Right renal pelvis (tissue), 4 donors: ENCODE data around the gene SLC44A1. TPM values are rescaled to one million over a fixed set of nuclear protein-coding genes. Genes with fewer than 3 reads are reported as not detected.

ENCODE experiments used
- DNase-seq, 4 donors: peaks; one replicate each; pipeline ENCODE4 v3.0.0-alpha.2; 2013; ENCODE audit warnings: low read depth in 4 of 4, low spot score in 3 of 4, missing footprints in 1 of 4
- polyA plus RNA-seq, 4 donors: library from polyadenylated mRNA; unstranded; fragments of 120-200 nt; gene quantifications; one replicate each; pipeline ENCODE4 v1.2.1, GENCODE V29; 2013; ENCODE audit not compliant: insufficient read length in 4 of 4

Gene SLC44A1
- polyA plus RNA-seq, 4 donors, result 47.3 to 55.4 (median 54.0) TPM

- no peak for DNase-seq
These were observed 175.6 kb downstream of the SLC44A1 start for GRCh38 chr9:105419816-105420597.

DNA sequence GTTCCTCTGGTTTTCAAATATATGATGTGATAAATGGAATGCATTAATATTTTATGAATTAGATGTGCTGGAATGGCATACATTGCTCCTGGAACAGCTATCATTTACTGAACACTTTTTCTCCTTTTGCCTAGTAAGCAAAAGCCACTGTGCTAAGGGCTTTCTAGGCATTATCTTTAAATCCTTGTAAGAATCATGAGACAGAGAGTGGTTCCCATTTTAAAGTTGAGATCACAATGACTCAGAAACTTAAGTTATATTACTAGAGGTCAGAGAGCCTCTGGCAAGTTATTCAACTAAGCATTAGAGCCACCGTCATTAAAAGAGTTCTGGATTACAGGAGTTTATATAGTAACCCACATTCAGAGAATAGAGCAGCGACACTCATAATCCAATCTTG, 176.7 kb downstream of the SLC44A1 start:
- no peak for DNase-seq

GRCh38 chr9:105421864-105422263, 177.4 kb downstream of the SLC44A1 start:
- no peak for DNase-seq

DNA sequence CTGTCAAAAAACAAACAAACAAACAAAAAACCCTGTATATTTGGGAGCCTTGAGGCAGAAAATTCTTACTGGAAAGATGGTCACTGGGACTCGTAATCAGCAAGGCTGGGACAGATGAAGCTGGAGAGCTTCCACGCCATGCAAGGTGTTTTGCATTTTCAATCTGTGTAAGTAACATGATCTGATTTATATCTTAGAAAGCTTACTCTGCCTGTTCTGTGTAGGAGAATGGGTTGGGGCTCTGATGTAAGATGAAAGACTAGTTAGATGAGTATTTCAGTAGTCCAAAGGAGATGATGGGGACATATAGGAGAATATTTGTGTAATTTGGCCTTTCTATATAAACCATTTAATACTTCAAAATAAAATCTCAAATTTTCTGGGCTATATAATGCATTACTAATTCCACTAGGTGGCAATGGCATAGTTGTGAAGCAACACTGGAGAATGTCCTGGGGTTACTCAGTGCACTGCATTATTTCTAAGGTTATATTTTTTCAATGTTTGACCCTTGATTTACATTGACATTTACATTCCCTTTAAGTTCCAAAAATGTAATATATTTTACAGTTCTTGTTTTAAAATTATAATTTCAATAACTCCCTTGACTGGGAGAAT, 181.5 kb downstream of the SLC44A1 start:
- no peak for DNase-seq

DNA sequence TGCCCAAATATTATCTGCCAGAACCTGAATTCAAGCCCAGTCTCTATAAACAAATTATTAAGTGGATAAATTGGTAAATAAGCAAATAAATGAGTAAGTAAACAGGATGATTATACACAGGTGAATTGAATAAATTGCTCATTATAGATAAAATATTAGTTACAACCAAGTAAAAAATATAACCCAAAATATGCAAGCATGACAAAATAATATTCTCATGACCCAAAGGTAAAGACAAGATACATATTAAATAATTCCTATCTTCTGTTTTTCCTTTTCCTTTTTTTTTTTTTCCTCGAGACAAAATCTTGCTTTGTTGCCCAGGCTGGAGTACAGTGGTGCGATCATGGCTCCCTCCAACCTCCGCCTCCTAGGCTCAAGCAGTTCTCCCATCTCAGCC, 182.2 kb downstream of the SLC44A1 start:
- DNase-seq, result no peak

DNA sequence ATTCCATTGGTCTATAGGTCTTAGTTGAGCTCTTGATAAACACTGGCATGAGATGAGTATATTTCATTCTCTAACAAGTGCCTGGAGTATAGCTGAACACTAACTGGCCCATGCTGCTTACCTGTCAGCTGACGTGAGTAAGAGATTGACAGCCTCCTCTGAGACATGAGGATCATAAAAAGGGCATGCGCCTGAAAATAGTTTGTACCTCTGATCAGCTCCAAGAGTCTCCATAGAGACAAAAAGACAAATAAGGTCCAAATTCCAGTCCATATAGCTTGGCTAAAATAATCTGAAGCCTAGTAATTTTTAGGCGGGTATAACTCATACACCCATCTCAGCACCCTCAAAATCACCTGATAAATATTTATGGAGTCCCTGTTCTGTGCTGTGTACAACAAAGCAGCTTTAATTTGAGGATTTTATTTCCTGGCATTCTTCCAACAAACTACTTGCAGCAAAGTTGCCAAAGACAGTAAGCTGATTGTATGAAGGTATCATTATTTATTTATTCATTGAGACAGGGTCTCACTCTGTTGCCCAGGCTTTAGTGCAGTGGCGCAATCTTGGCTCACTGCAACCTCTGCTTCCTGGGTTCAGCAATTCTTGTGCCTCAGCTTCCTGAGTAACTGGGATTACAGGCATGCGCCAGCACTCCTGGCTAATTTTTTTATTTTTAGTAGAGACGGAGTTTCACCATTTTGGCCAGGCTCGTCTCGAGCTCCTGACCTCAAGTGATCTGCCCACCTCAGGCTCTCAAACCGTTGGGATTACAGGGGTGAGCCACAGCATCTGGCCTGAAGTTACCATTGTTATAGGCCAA, 187.2 kb downstream of the SLC44A1 start:
- DNase-seq, result no peak

GRCh38 chr9:105432247-105432842, 187.9 kb downstream of the SLC44A1 start:
- no peak for DNase-seq

DNA sequence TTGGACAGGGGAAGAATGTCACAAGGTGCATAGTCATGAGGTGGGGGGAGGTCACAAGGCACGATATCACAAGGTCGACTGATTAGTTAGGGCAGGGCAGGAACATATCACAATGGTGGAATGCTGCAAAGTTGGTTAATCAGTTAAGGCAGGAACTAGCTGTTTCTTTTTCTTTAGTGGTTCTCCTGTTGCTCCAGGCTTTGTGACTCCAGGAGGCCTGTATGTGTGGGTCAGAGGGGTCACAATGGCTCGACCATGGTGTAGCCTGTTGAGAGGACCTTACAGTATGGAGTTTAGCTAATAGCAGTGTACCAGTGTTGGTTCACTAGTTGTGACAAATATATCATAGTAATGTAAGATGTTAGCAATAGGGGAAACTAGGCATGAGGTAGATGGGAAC, 191.0 kb downstream of the SLC44A1 start:
- DNase-seq, result no peak

DNA sequence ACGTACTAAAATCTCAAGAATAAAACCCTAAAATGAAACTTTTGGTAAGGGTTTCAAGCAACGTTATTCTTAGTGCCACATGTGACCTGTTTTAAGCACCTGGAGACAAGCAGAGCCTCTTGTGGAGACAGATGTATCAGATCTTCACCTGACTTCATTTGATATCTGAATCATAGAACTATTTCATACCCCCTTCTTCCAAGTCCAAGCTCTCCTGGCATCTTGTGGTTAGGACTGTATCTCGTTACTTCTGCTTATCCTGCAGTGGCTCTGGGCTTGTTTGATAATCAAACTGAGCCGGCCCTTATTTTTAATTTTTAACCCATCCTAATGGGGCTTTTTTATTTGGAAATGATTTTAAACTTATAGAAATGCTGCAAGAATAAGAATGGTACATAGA, 192.3 kb downstream of the SLC44A1 start:
- DNase-seq, result no peak

DNA sequence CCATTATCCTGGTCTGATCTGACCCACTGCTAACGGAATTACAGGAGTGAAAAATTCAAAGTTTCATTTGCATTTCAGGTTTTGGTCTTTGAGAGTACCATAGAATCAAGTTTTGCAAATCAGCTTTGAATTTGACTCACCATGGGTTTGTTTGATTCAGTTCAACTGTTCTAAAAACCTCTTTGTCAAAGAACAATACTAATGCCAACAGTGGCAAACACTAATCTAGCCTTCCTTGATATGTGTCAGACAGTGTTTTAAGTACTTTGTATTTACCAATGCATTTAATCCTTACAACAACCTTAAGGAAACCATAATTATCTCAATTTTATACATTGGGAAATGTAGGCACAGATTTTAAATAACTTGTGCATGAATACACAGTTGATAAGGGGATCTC, 193.3 kb downstream of the SLC44A1 start:
- DNase-seq, result no peak

DNA sequence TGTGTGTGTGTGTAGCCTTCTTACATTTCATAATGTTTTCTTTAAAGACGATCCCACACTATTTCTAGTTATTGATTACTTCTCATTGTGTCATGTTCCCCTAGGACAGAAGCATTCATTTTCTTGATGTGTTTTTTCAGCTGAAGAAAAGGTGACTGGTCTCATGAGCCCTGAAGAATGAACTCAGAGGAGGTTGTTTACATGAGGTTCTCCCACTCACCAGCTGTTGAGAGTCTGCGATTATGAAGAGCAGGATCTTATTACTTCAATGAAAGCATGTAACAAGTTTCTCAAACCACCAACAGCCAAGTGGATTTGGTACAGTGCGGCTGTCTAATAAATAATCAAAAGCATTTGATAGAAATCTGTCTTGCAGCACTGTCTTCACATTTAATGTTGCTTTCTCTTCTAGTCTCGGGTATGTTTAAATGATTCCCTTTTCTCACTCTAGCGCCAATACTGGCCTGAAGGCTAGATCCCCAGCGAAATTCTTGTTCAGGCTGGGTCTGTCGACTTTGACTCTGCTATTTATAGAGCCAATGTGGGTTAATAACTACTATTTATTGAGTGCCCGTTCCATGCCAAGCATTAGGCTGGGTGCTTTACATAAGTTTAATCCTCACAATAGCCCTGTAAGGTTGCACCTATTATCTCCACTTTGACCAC, 193.8 kb downstream of the SLC44A1 start:
- peak in 3 of 4 donors; percentile 40 to 65 (median 62) for DNase-seq

DNA sequence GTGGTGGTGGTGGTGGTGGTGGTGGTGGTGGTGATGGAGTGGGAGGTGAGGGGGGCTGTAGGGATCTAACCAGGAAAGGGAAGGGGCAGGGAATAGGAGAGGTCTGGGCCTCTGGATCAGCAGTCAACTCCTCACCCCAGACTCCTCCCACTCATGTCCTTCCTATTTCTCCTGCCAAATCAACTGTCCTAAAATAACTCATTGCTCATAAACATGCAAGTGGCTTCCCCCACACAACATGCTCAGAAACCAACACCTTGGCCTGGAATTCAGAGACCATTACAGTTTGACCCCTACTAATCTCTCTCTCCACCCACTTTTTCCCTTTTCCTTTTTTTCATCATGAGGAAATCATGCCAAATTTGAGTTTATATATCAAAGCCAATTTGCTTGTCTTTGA, 195.0 kb downstream of the SLC44A1 start:
- DNase-seq, result no peak

- no peak for DNase-seq
These were observed 197.2 kb downstream of the SLC44A1 start for GRCh38 chr9:105441616-105442160.

GRCh38 chr9:105443121-105443520, 198.7 kb downstream of the SLC44A1 start:
- no peak for DNase-seq

GRCh38 chr9:105444130-105444529, 199.7 kb downstream of the SLC44A1 start:
- DNase-seq, result no peak

GRCh38 chr9:105445203-105445881, 200.9 kb downstream of the SLC44A1 start:
- no peak for DNase-seq

GRCh38 chr9:105447386-105447813, 202.9 kb downstream of the SLC44A1 start:
- peak in 1 of 4 donors; percentile 12 for DNase-seq

DNA sequence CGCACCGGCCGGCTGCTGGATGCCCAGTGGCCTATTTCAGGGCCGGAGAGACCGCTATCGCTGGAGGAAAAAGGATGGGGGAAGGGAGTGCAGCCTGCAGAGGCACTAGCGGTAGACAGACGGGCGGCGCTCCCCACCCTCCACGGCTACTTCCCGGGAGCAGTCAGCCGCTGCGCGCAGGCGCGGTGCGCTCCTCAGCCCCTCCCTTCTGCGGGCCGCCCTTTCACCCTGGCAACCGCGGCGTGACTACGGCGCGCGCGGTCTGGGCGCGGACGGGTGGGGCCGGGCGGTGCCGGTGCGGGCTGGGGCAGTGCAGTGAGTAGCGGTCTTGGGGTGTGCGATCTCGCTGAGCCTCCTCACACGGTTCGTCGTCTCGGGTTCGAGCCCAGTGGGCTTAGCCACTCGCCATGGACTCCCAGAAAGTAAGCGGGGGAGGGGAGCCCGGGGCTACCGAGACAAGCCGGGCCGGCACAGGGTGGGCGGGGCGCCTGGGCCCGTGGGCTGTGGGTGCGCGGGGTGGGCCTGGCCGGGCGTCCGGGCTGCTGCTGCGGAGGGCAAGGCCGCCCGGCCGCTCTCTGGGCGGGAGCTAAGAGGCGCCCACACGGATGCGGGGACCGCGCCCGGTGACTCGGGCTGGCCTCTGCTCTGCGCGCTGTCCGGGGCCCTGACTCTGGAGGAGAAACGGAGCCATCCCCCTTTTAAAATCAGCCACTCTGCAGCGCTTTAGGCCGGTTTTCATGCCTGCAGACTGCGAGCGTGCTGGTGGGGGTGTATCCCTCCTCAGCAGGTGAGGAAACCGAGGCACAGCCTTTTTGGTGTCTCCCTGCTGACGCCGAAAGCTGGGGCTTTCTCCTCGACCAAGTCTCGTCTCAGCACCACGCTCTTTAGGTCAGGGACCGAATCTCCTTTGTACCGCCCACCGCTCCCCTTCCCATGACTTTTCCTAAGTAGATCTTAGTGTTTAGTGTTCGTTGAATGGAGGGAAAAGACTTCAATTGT, 203.7 kb downstream of the SLC44A1 start, which contains the start of gene FSD1L:
Gene FSD1L (plus strand): TSS at position 221 of the 999 bp plus-strand sequence. CDS start 187 bp downstream, at position 408.
- peak; percentile 64 to 84 (median 79) for DNase-seq
